ENCODE data around the gene DNAJC5.

Gene DNAJC5

GRCh38 chr20:63934271-63935068 is 39.5 kb downstream of the DNAJC5 start:
- no peaks in the 10 kb centered on the region for H3K4me1 ChIP-seq
- H3K36me3 ChIP-seq, result peaks cover 32 to 92% (median 64%) of the 10 kb centered on the region in 3 donors
- H3K9me3 ChIP-seq, result no peaks in the 10 kb centered on the region
- no peak overlapping the region for H3K27ac ChIP-seq
- TF ChIP-seq CTCF (IDR thresholded peaks at IDR 0.05), result no peak
- intact Hi-C loops (cut with DNase I; ENCODE audit: low total_unique reads), result no loop called here
- H3K4me3 ChIP-seq, result no peak overlapping the region
- DNase-seq, result no peak
- H3K27me3 ChIP-seq, result no peaks in the 10 kb centered on the region

- intact Hi-C loops (cut with DNase I; ENCODE audit: low total_unique reads), result no loop called here
- Histone ChIP-seq H3K4me3 (no peak overlapping the region), H3K27ac (no peak overlapping the region), H3K4me1 (no peaks in the 10 kb centered on the region), H3K36me3 (peaks cover 26 to 92% (median 62%) of the 10 kb centered on the region in 3 donors), H3K27me3 (no peaks in the 10 kb centered on the region), H3K9me3 (no peaks in the 10 kb centered on the region)
- no peak for TF ChIP-seq CTCF (IDR thresholded peaks at IDR 0.05)
- no peak for DNase-seq
These were observed 40.5 kb downstream of the DNAJC5 start for GRCh38 chr20:63935447-63935846.

- Histone ChIP-seq H3K27ac (no peak overlapping the region), H3K27me3 (no peaks in the 10 kb centered on the region), H3K36me3 (peaks cover 13 to 85% (median 51%) of the 10 kb centered on the region in 3 donors), H3K9me3 (no peaks in the 10 kb centered on the region), H3K4me3 (no peak overlapping the region), H3K4me1 (no peaks in the 10 kb centered on the region)
- no peak for DNase-seq
- TF ChIP-seq CTCF (IDR thresholded peaks at IDR 0.05), result no peak
- intact Hi-C loops (cut with DNase I; ENCODE audit: low total_unique reads), result no loop called here
These were observed 42.7 kb downstream of the DNAJC5 start for GRCh38 chr20:63937596-63937995.

GRCh38 chr20:63939061-63939935 is 44.4 kb downstream of the DNAJC5 start:
- Histone ChIP-seq H3K4me3 (no peak overlapping the region), H3K27me3 (no peaks in the 10 kb centered on the region), H3K9me3 (no peaks in the 10 kb centered on the region), H3K27ac (no peak overlapping the region), H3K4me1 (peaks cover 0 to 9% (median 0%) of the 10 kb centered on the region in 4 donors), H3K36me3 (peaks cover 22 to 85% (median 66%) of the 10 kb centered on the region in 3 donors)
- no peak for DNase-seq
- no peak for TF ChIP-seq CTCF (IDR thresholded peaks at IDR 0.05)
- intact Hi-C loops (cut with DNase I; ENCODE audit: low total_unique reads), result no loop called here

GRCh38 chr20:63940071-63940471 is 45.1 kb downstream of the DNAJC5 start:
- intact Hi-C loops (cut with DNase I; ENCODE audit: low total_unique reads), result no loop called here
- Histone ChIP-seq H3K9me3 (no peaks in the 10 kb centered on the region), H3K4me1 (peaks cover 0 to 9% (median 0%) of the 10 kb centered on the region in 4 donors), H3K36me3 (peaks cover 28 to 85% (median 66%) of the 10 kb centered on the region in 3 donors), H3K27ac (no peak overlapping the region), H3K4me3 (no peak overlapping the region), H3K27me3 (no peaks in the 10 kb centered on the region)
- no peak for TF ChIP-seq CTCF (IDR thresholded peaks at IDR 0.05)
- no peak for DNase-seq

Data from tibial artery (tissue), 4 donors.